Testis (tissue), 2 donors: ENCODE results near the gene NDUFA13.

Experiments
- POLR2A ChIP-seq: fragments of 450-650 bp; IDR thresholded peaks from one replicate; pipeline ENCODE4 v1.6.1; 2017; ENCODE audit warnings: antibody characterized with exemption, mild to moderate bottlenecking, moderate library complexity
- TF ChIP-seq, protein P1 (sequence below), 3 experiments: fragments of 450-650 bp in 2 of 3; fragments of 200-600 bp in 1 of 3; sonication (generic) in 1 of 3; IDR thresholded peaks; one replicate each; pipeline ENCODE4 v1.5.1; 2016 to 2019; ENCODE audit warnings: antibody characterized with exemption in 3 of 3, mild to moderate bottlenecking in 2 of 3, moderate library complexity in 1 of 3

DNA sequence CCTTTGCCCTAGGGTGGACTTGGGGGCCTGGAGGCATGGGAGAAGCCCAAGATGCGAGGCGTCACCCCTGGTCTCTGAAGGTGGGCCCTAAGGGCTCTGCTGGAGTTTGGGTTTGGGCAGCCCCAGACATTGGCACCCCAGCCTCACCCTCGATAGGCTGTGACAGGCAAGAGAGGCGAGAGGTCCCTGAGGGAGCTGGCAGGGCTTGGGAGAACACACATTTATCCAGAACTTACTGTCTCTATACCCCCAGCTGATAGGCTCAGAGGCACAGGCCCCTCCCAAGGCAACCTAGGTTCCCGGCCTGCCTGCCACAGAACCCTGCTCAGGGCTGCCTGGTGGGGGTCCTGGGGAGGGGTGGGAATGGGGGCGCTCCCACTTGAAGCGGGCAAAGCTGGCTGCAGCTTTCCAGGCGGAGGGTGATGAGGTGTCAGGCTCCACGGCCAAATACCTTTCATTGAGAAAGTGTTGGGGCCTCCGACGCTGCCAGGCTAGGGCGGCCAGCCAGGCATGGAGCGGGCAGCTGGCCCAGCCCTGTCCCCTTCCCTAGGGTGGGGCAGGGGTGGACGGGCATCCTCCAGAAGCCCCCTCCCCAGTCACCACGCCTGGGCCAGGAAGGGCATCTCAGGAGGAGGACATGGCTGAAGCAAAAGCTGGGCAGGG is 31.8 kb downstream of the NDUFA13 start:
- TF ChIP-seq, protein P1, sequence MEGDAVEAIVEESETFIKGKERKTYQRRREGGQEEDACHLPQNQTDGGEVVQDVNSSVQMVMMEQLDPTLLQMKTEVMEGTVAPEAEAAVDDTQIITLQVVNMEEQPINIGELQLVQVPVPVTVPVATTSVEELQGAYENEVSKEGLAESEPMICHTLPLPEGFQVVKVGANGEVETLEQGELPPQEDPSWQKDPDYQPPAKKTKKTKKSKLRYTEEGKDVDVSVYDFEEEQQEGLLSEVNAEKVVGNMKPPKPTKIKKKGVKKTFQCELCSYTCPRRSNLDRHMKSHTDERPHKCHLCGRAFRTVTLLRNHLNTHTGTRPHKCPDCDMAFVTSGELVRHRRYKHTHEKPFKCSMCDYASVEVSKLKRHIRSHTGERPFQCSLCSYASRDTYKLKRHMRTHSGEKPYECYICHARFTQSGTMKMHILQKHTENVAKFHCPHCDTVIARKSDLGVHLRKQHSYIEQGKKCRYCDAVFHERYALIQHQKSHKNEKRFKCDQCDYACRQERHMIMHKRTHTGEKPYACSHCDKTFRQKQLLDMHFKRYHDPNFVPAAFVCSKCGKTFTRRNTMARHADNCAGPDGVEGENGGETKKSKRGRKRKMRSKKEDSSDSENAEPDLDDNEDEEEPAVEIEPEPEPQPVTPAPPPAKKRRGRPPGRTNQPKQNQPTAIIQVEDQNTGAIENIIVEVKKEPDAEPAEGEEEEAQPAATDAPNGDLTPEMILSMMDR (IDR thresholded peaks at IDR 0.05), result no peak
- TF ChIP-seq POLR2A, result no peak
